ENCODE measurements around the gene TECTA.

- TF ChIP-seq HOXA7 (CRISPR knock-in tag; IDR thresholded peaks at IDR 0.05) (no peak), CEBPB (IDR thresholded peaks at IDR 0.05) (no peak), CTCF (IDR thresholded peaks at IDR 0.05) (no peak), SREBF2 (IDR thresholded peaks at IDR 0.05) (no peak), POLR2A (IDR thresholded peaks at IDR 0.05; ENCODE audit: low read length) (no peak), HMGXB4 (CRISPR knock-in tag; IDR thresholded peaks at IDR 0.05; ENCODE audit: borderline replicate concordance) (no peak)
Measured at GRCh38 chr11:121090145-121090721, 10.8 kb upstream of the TECTA start.
